GM21381 (cell line): ENCODE data around the gene HCN1.
"Not testable (repeated sequence)": the region's sequence is repeated elsewhere in the genome, so short reads cannot be mapped to it uniquely, and the experiment has no call there.

Experiments
- ATAC-seq: cut with Tn5 transposase; IDR thresholded peaks from one replicate; pipeline ENCODE4 v1.9.1; 2021; ENCODE audit warnings: mild to moderate bottlenecking, moderate library complexity; ENCODE audit not compliant: unreplicated experiment

The HCN1 gene

GRCh38 chr5:45622365-45622764, 73.8 kb downstream of the HCN1 start:
- ATAC-seq = no peak

- ATAC-seq = no peak
Measured at GRCh38 chr5:45617859-45618416, 78.2 kb downstream of the HCN1 start.

GRCh38 chr5:45609661-45610060, 86.5 kb downstream of the HCN1 start:
- no peak for ATAC-seq

- no peak for ATAC-seq
Measured at GRCh38 chr5:45604092-45604491, 92.1 kb downstream of the HCN1 start.

- ATAC-seq = no peak
Measured at GRCh38 chr5:45601424-45601823, 94.8 kb downstream of the HCN1 start.

- ATAC-seq = no peak
Measured at GRCh38 chr5:45596320-45596719, 99.9 kb downstream of the HCN1 start.

GRCh38 chr5:45586001-45586400, 110.2 kb downstream of the HCN1 start:
- not testable (repeated sequence) for ATAC-seq

GRCh38 chr5:45578270-45578669, 117.9 kb downstream of the HCN1 start:
- no peak for ATAC-seq

- ATAC-seq = no peak
Measured at GRCh38 chr5:45568813-45569212, 127.4 kb downstream of the HCN1 start.

- no peak for ATAC-seq
Measured at GRCh38 chr5:45542421-45542820, 153.8 kb downstream of the HCN1 start.

GRCh38 chr5:45533663-45534062, 162.5 kb downstream of the HCN1 start:
- ATAC-seq = no peak

- ATAC-seq = no peak
Measured at GRCh38 chr5:45532826-45533624, 163.2 kb downstream of the HCN1 start.

GRCh38 chr5:45521067-45521466, 175.1 kb downstream of the HCN1 start:
- ATAC-seq = no peak

- ATAC-seq = no peak
Measured at GRCh38 chr5:45512521-45512920, 183.7 kb downstream of the HCN1 start.

GRCh38 chr5:45509371-45509770, 186.8 kb downstream of the HCN1 start:
- no peak for ATAC-seq

- ATAC-seq = no peak
Measured at GRCh38 chr5:45508135-45508534, 188.0 kb downstream of the HCN1 start.

GRCh38 chr5:45507178-45507577, 189.0 kb downstream of the HCN1 start:
- no peak for ATAC-seq

GRCh38 chr5:45499006-45499405, 197.2 kb downstream of the HCN1 start:
- not testable (repeated sequence) for ATAC-seq

GRCh38 chr5:45491368-45491767, 204.8 kb downstream of the HCN1 start:
- ATAC-seq = no peak

GRCh38 chr5:45484781-45485180, 211.4 kb downstream of the HCN1 start:
- ATAC-seq = no peak

GRCh38 chr5:45454114-45454513, 242.1 kb downstream of the HCN1 start:
- no peak for ATAC-seq

GRCh38 chr5:45444856-45445255, 251.3 kb downstream of the HCN1 start:
- not testable (repeated sequence) for ATAC-seq

GRCh38 chr5:45440466-45440865, 255.7 kb downstream of the HCN1 start:
- no peak for ATAC-seq
